GM21381 (cell line): ENCODE measurements around the gene KLF7.

Source experiments
- ATAC-seq: cut with Tn5 transposase; IDR thresholded peaks from one replicate; pipeline ENCODE4 v1.9.1; 2021; ENCODE audit warnings: mild to moderate bottlenecking, moderate library complexity; ENCODE audit not compliant: unreplicated experiment

Gene KLF7

GRCh38 chr2:207165121-207166038 lies at the start of gene KLF7:
Gene KLF7 (minus strand): TSS chr2:207165948. CDS start chr2:207165568, 380 bp downstream.
- no peak for ATAC-seq

GRCh38 chr2:207215308-207215707 lies 49.6 kb upstream of the KLF7 start:
- ATAC-seq: no peak

- ATAC-seq: no peak
Measured at GRCh38 chr2:207214446-207214845, 48.7 kb upstream of the KLF7 start.

GRCh38 chr2:207206011-207206410 lies 40.3 kb upstream of the KLF7 start:
- ATAC-seq: no peak

- no peak for ATAC-seq
Measured at GRCh38 chr2:207205173-207205957, 39.6 kb upstream of the KLF7 start.

- ATAC-seq: no peak
Measured at GRCh38 chr2:207203056-207203455, 37.3 kb upstream of the KLF7 start.

- no peak for ATAC-seq
Measured at GRCh38 chr2:207202645-207203044, 36.9 kb upstream of the KLF7 start.

- no peak for ATAC-seq
Measured at GRCh38 chr2:207201416-207201815, 35.7 kb upstream of the KLF7 start.

GRCh38 chr2:207200136-207200535 lies 34.4 kb upstream of the KLF7 start:
- ATAC-seq: no peak

GRCh38 chr2:207194028-207194427 lies 28.3 kb upstream of the KLF7 start:
- ATAC-seq: no peak

GRCh38 chr2:207188626-207189419 lies 23.1 kb upstream of the KLF7 start:
- ATAC-seq: no peak

GRCh38 chr2:207185372-207185771 lies 19.6 kb upstream of the KLF7 start:
- ATAC-seq: no peak

- no peak for ATAC-seq
Measured at GRCh38 chr2:207184768-207185167, 19.0 kb upstream of the KLF7 start.

- no peak for ATAC-seq
Measured at GRCh38 chr2:207184348-207184747, 18.6 kb upstream of the KLF7 start.

- no peak for ATAC-seq
Measured at GRCh38 chr2:207183506-207183905, 17.8 kb upstream of the KLF7 start.

- ATAC-seq: no peak
Measured at GRCh38 chr2:207182911-207183310, 17.2 kb upstream of the KLF7 start.

GRCh38 chr2:207181526-207182274 lies 16.0 kb upstream of the KLF7 start:
- no peak for ATAC-seq

GRCh38 chr2:207180741-207181140 lies 15.0 kb upstream of the KLF7 start:
- ATAC-seq: no peak

- no peak for ATAC-seq
Measured at GRCh38 chr2:207176247-207176646, 10.5 kb upstream of the KLF7 start.

- no peak for ATAC-seq
Measured at GRCh38 chr2:207173641-207174040, 7.9 kb upstream of the KLF7 start.
